Measurements from ENCODE around the gene CENPC. TPM values are rescaled to one million over a fixed set of nuclear protein-coding genes. Genes with fewer than 3 reads are reported as not detected.

The CENPC gene
- total RNA-seq, 2 experiments from 2014 or later: 46.0 to 51.7 TPM

GRCh38 chr4:67522230-67522629 lies 23.1 kb downstream of the CENPC start:
- Mint-ChIP-seq H3K4me1 (ENCODE audit: low read depth) (peaks cover 65% of the 10 kb centered on the region), H3K27ac (peak overlapping the region; percentile 86), H3K9me3 (peaks cover 2% of the 10 kb centered on the region), H3K4me3 (no peak overlapping the region), H3K27me3 (ENCODE audit: low read depth) (no peaks in the 10 kb centered on the region), H3K36me3 (ENCODE audit: low read depth) (peaks cover 37% of the 10 kb centered on the region)
- intact Hi-C loops (cut with micrococcal nuclease): loop anchor here (2.0 kb wide), 1 partner anchor 59 kb away; no protein-coding TSS in a partner anchor
- DNase-seq: no peak
- CTCF ChIA-PET: no interaction called here

DNA sequence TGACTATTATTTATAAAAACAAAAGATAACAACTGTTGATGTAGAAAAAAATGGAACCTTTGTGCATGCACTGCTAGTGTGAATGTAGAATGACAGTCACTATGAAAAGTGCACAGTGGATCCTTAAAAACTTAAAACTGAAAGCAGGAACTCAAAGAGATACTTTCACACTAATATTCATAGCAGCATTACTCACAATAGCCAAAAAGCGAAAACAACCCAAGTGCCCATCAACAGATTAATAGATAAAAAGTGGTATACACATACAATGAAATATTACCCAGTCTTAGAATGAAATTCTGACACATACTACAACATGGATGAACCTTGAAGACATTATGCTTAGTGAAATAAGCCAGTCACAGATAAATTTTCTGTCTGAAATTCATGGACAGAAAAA lies 23.8 kb downstream of the CENPC start:
- Mint-ChIP-seq H3K36me3 (ENCODE audit: low read depth) (peaks cover 36% of the 10 kb centered on the region), H3K27ac (peak overlapping the region; percentile 65), H3K27me3 (ENCODE audit: low read depth) (no peaks in the 10 kb centered on the region), H3K4me1 (ENCODE audit: low read depth) (peaks cover 58% of the 10 kb centered on the region), H3K9me3 (peaks cover 2% of the 10 kb centered on the region), H3K4me3 (no peak overlapping the region)
- CTCF ChIA-PET: no interaction called here
- intact Hi-C loops (cut with micrococcal nuclease): no loop called here
- DNase-seq: no peak

DNA sequence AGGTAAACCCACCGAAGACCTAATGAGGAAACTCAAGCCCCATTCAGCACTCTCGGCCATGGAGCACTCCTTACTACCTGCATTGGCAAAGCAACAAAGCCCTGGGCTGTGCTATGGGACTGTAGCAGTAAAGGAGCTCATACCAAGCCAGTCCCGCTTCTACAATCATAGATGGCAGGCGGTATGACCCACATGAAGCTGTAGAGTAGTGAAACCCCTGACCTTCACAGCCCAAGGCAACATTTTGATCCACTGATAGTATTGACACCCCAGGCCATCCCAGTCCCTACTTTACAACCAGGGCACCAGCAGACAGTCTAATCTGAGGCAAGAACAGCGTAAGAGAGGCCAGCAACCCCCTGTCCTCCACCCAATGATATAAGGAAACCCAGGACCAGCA lies 25.2 kb downstream of the CENPC start:
- intact Hi-C loops (cut with micrococcal nuclease): no loop called here
- Mint-ChIP-seq H3K9me3 (no peaks in the 10 kb centered on the region), H3K36me3 (ENCODE audit: low read depth) (peaks cover 26% of the 10 kb centered on the region), H3K27me3 (ENCODE audit: low read depth) (no peaks in the 10 kb centered on the region), H3K27ac (no peak overlapping the region), H3K4me3 (no peak overlapping the region), H3K4me1 (ENCODE audit: low read depth) (peaks cover 44% of the 10 kb centered on the region)
- no peak for DNase-seq
- CTCF ChIA-PET: interaction anchor here (0.5 kb wide), 1 partner anchor 32 kb away, joined by 3 read pairs; no protein-coding TSS in a partner anchor

GRCh38 chr4:67512501-67512900 lies 32.8 kb downstream of the CENPC start:
- Mint-ChIP-seq H3K4me3 (no peak overlapping the region), H3K27me3 (ENCODE audit: low read depth) (no peaks in the 10 kb centered on the region), H3K9me3 (no peaks in the 10 kb centered on the region), H3K27ac (no peak overlapping the region), H3K4me1 (ENCODE audit: low read depth) (peaks cover 20% of the 10 kb centered on the region), H3K36me3 (ENCODE audit: low read depth) (peaks cover 45% of the 10 kb centered on the region)
- DNase-seq: no peak
- CTCF ChIA-PET: no interaction called here
- intact Hi-C loops (cut with micrococcal nuclease): no loop called here

DNA sequence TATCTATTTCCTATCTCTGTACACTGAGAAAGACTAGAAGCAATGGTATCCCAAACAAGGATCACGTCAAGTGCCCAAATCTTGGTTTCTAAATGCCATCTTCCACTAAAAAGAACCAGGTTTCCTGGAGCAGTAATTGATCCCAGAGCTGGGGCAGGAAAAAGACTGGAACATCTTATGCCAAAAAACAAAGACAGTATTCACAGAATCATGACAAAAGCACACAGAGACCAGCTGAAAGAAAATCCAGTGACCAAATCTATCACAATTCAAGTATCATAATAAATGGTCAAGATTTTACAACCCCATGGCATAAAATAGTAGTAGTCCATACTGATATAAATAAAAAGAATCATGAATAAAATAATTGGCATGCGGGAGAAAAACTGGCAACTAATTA lies 44.9 kb downstream of the CENPC start:
- H3K9me3 Mint-ChIP-seq: no peaks in the 10 kb centered on the region
- CTCF ChIA-PET: no interaction called here
- intact Hi-C loops (cut with micrococcal nuclease): no loop called here
- H3K27me3 Mint-ChIP-seq (ENCODE audit: low read depth): no peaks in the 10 kb centered on the region
- H3K36me3 Mint-ChIP-seq (ENCODE audit: low read depth): peaks cover 49% of the 10 kb centered on the region
- no peak overlapping the region for H3K4me3 Mint-ChIP-seq
- peaks cover 11% of the 10 kb centered on the region for H3K4me1 Mint-ChIP-seq (ENCODE audit: low read depth)
- no peak overlapping the region for H3K27ac Mint-ChIP-seq
- DNase-seq: no peak

- CTCF ChIA-PET: no interaction called here
- Mint-ChIP-seq H3K4me1 (ENCODE audit: low read depth) (peaks cover 11% of the 10 kb centered on the region), H3K36me3 (ENCODE audit: low read depth) (peaks cover 49% of the 10 kb centered on the region), H3K4me3 (no peak overlapping the region), H3K27ac (no peak overlapping the region), H3K9me3 (no peaks in the 10 kb centered on the region), H3K27me3 (ENCODE audit: low read depth) (no peaks in the 10 kb centered on the region)
- intact Hi-C loops (cut with micrococcal nuclease): no loop called here
- DNase-seq: no peak
Observed at GRCh38 chr4:67499799-67500198, 45.5 kb downstream of the CENPC start.

GRCh38 chr4:67483868-67484602 lies 61.3 kb downstream of the CENPC start:
- intact Hi-C loops (cut with micrococcal nuclease): no loop called here
- no peak for DNase-seq
- peaks cover 23% of the 10 kb centered on the region for H3K9me3 Mint-ChIP-seq
- H3K4me1 Mint-ChIP-seq (ENCODE audit: low read depth): peaks cover 17% of the 10 kb centered on the region
- H3K4me3 Mint-ChIP-seq: no peak overlapping the region
- CTCF ChIA-PET: interaction anchor here (0.6 to 1.5 kb wide), 2 partner anchors 11 to 394 kb away, joined by 3 to 5 read pairs; no protein-coding TSS in a partner anchor
- H3K27me3 Mint-ChIP-seq (ENCODE audit: low read depth): no peaks in the 10 kb centered on the region
- H3K27ac Mint-ChIP-seq: no peak overlapping the region
- peaks cover 68% of the 10 kb centered on the region for H3K36me3 Mint-ChIP-seq (ENCODE audit: low read depth)

- no peak for DNase-seq
- H3K27ac Mint-ChIP-seq: no peak overlapping the region
- no peaks in the 10 kb centered on the region for H3K27me3 Mint-ChIP-seq (ENCODE audit: low read depth)
- peaks cover 91% of the 10 kb centered on the region for H3K36me3 Mint-ChIP-seq (ENCODE audit: low read depth)
- peaks cover 33% of the 10 kb centered on the region for H3K9me3 Mint-ChIP-seq
- intact Hi-C loops (cut with micrococcal nuclease): no loop called here
- CTCF ChIA-PET: interaction anchor here (1.0 kb wide), 1 partner anchor 88 kb away, joined by 3 read pairs; no protein-coding TSS in a partner anchor
- peaks cover 17% of the 10 kb centered on the region for H3K4me1 Mint-ChIP-seq (ENCODE audit: low read depth)
- no peak overlapping the region for H3K4me3 Mint-ChIP-seq
Observed at GRCh38 chr4:67480810-67481209, 64.5 kb downstream of the CENPC start.

GRCh38 chr4:67475155-67475554 lies 70.1 kb downstream of the CENPC start:
- Mint-ChIP-seq H3K9me3 (peaks cover 17% of the 10 kb centered on the region), H3K4me3 (no peak overlapping the region), H3K36me3 (ENCODE audit: low read depth) (peaks cover 81% of the 10 kb centered on the region), H3K4me1 (ENCODE audit: low read depth) (peaks cover 4% of the 10 kb centered on the region), H3K27ac (no peak overlapping the region), H3K27me3 (ENCODE audit: low read depth) (no peaks in the 10 kb centered on the region)
- intact Hi-C loops (cut with micrococcal nuclease): no loop called here
- DNase-seq: no peak
- CTCF ChIA-PET: no interaction called here

DNA sequence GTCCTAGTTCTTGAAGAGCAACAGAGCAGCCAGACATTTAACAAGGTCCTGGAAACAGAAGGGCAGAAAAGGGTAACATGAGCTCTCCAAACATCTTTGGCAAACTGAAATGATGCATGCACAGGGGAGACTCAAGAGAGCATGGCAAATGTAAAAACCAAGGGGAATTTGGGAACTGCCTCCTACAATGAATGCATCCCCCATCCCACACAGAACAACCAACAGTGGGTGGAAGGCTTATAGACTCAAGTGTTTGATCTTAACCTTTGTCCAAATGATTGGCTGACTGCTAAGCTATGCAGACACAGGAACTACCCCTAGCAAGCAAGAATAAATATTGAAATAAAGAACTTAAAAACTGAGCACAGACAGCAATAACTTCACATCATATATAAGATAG lies 74.4 kb downstream of the CENPC start:
- CTCF ChIA-PET: interaction anchor here (0.6 kb wide), 1 partner anchor 432 kb away, joined by 4 read pairs; no protein-coding TSS in a partner anchor
- Mint-ChIP-seq H3K4me3 (no peak overlapping the region), H3K27ac (no peak overlapping the region), H3K27me3 (ENCODE audit: low read depth) (no peaks in the 10 kb centered on the region), H3K36me3 (ENCODE audit: low read depth) (peaks cover 47% of the 10 kb centered on the region), H3K9me3 (no peaks in the 10 kb centered on the region), H3K4me1 (ENCODE audit: low read depth) (no peaks in the 10 kb centered on the region)
- no peak for DNase-seq
- intact Hi-C loops (cut with micrococcal nuclease): no loop called here

DNA sequence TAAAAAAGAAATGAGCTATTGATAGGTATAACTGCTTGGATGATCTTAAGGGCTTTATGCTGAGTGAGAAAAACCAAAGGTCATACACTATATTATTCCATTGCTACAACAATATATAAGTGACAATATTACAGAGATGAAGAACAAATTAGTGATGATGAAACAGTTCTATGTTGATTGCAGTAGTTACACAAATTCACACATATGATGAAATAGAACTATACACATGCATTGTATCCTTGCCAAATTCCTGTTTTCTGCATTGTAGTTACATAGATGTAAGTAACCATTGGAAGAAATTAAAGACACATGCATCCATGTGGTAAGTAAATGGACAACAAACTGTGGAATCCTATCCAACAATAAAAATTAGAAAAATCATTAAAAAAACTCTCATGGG lies 76.5 kb downstream of the CENPC start:
- H3K4me3 Mint-ChIP-seq: no peak overlapping the region
- CTCF ChIA-PET: no interaction called here
- intact Hi-C loops (cut with micrococcal nuclease): no loop called here
- DNase-seq: no peak
- H3K4me1 Mint-ChIP-seq (ENCODE audit: low read depth): no peaks in the 10 kb centered on the region
- H3K27me3 Mint-ChIP-seq (ENCODE audit: low read depth): no peaks in the 10 kb centered on the region
- peak overlapping the region; percentile 4 for H3K27ac Mint-ChIP-seq
- peaks cover 31% of the 10 kb centered on the region for H3K36me3 Mint-ChIP-seq (ENCODE audit: low read depth)
- no peaks in the 10 kb centered on the region for H3K9me3 Mint-ChIP-seq

DNA sequence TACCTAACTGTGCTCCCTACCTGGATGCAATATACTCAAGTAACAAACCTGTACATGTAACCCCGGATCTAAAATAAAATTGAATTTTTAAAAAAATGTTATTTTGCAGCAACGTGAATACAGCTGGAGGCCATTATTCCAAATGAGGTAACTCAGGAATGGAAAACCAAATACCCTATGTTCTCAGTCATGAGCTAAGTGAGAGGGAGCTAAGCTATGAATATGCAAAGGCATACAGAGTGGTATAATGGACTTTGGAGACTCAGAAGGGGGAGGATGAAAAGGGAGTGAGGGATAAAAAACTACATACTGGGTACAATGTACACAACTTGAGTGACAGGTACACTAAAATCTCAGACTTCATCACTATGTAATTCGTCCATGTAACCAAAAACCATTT lies 78.6 kb downstream of the CENPC start:
- Mint-ChIP-seq H3K4me1 (ENCODE audit: low read depth) (no peaks in the 10 kb centered on the region), H3K27ac (no peak overlapping the region), H3K27me3 (ENCODE audit: low read depth) (no peaks in the 10 kb centered on the region), H3K9me3 (no peaks in the 10 kb centered on the region), H3K4me3 (no peak overlapping the region), H3K36me3 (ENCODE audit: low read depth) (peaks cover 18% of the 10 kb centered on the region)
- no peak for DNase-seq
- CTCF ChIA-PET: no interaction called here
- intact Hi-C loops (cut with micrococcal nuclease): no loop called here

DNA sequence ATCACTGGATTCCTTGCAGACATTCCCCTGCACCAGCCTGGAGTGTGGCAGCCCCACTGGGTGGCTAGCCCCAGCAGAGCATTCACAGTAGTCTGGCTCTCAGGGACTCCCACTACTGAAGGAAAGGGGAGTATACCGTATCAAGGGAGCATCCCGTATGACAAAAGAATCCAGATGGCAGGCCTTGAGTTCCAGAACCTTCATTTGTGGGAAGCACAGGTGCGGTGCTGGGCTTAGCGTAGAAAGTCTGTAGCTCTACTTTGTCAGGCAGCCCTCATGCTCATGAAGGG lies 79.6 kb downstream of the CENPC start:
- Mint-ChIP-seq H3K4me3 (no peak overlapping the region), H3K36me3 (ENCODE audit: low read depth) (peaks cover 12% of the 10 kb centered on the region), H3K4me1 (ENCODE audit: low read depth) (no peaks in the 10 kb centered on the region), H3K9me3 (no peaks in the 10 kb centered on the region), H3K27me3 (ENCODE audit: low read depth) (no peaks in the 10 kb centered on the region), H3K27ac (no peak overlapping the region)
- CTCF ChIA-PET: no interaction called here
- DNase-seq: no peak
- intact Hi-C loops (cut with micrococcal nuclease): no loop called here
